DOHH2 (cell line): ENCODE measurements around the gene GGA2.

Experiments
- CTCF ChIP-seq: fragments of 200-600 bp; sonication (generic); IDR thresholded peaks from one replicate; pipeline ENCODE4 v1.5.1; 2014; ENCODE audit warnings: antibody characterized with exemption, mild to moderate bottlenecking, low read depth, low read length; ENCODE audit not compliant: poor library complexity, severe bottlenecking
- EZH2phosphoT487 ChIP-seq: fragments of 200-600 bp; sonication (generic); IDR thresholded peaks from 2 replicates; pipeline ENCODE4 v1.6.1; 2017; ENCODE audit warnings: borderline replicate concordance, mild to moderate bottlenecking, antibody characterized with exemption, low read length, moderate library complexity, mixed read lengths

DNA sequence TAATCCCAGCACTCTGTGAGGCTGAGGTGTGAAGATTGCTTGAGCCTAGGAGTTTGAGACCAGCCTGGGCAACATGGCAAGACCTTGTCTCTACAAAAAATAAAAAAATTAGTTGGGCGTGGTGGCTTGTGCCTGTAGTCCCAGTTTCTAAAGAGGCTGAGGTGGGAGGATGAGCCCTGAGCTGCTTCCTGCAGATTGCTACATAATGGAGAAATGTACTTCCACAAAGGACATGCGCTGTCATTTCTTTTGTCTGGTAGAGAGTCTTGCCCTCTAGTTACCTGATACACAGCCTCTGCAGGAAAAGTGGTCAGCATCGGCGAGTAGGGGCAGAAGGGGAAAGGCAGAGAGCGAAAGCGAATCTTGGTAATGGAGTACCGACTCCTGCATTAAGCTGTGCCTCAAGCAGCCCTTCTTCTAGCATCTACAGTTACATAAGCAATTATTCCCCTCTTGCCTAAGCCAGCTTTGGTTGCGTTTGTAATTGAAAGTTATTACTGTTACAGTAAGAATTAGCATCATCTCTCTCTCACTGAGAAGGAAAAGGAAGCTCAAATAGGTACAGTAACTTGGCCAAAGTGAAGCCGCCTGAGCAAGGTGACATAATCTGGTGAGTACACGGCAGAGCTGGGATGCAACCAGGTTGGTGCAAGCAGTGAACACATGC, 18.5 kb upstream of the GGA2 start:
- TF ChIP-seq EZH2phosphoT487 (no peak), CTCF (no peak)
